Right lobe of liver (tissue), 4 donors: Measurements from ENCODE around the gene SCN9A.

Source experiments
- CTCF ChIP-seq, 4 donors: fragments of 200-600 bp in 3 of 4; fragments of 450-650 bp in 1 of 4; IDR thresholded peaks; one replicate each; pipeline versions ENCODE4 v1.5.1 to v1.8.0; 2016 to 2022; ENCODE audit warnings: antibody characterized with exemption in 4 of 4, mild to moderate bottlenecking in 2 of 4
- POLR2A ChIP-seq: fragments of 450-650 bp; IDR thresholded peaks from one replicate; pipeline ENCODE4 v1.6.1; 2017; ENCODE audit warnings: antibody characterized with exemption, mild to moderate bottlenecking
- donor health status: DM: no; HTN: no; CAD: no.
- donor health status: DM: no; HTN: no; CAD: no.
- donor health status: DM: no; HTN: yes; CAD: no.

- TF ChIP-seq CTCF (IDR thresholded peaks at IDR 0.05) = no peak
- TF ChIP-seq POLR2A = no peak
Measured at GRCh38 chr2:166406374-166406773, 30.6 kb upstream of the SCN9A start.
